ENCODE measurements around the gene PCDHGA3. TPM values are rescaled to one million over a fixed set of nuclear protein-coding genes. Genes with fewer than 3 reads are reported as not detected.

The PCDHGA3 gene
- total and polyA plus RNA-seq, 2 donors (not counting 3 experiments of a cell fraction or from before 2014, with no cell fraction given): 0.88 to 1.1 TPM

- Histone ChIP-seq H4K20me1 (replicated peaks; ENCODE audit: control insufficient read depth, extremely low read depth, insufficient read depth, low read length) (peaks cover 9% of the 10 kb centered on the region), H3K79me2 (ENCODE audit: control insufficient read depth, insufficient read depth, low read length) (peaks cover 24% of the 10 kb centered on the region), H3K9ac (replicated peaks; ENCODE audit: extremely low read depth, insufficient read depth, low read length) (no peak overlapping the region), H3K27ac (ENCODE audit: insufficient read depth, low read depth, low read length) (no peak overlapping the region), H3K9me1 (replicated peaks; ENCODE audit: control insufficient read depth, extremely low read depth, insufficient read depth, low read length) (no peaks in the 10 kb centered on the region), H3K36me3 (ENCODE audit: control insufficient read depth in 2 of 2, extremely low read depth in 1 of 2, insufficient read depth in 2 of 2, low read length in 2 of 2) (peaks cover 0 to 11% of the 10 kb centered on the region in 2 experiments), H3K27me3 (ENCODE audit: control insufficient read depth in 2 of 2, insufficient read depth in 2 of 2, low read length in 2 of 2) (no peaks in the 10 kb centered on the region), H3K9me3 (replicated peaks; ENCODE audit: control insufficient read depth, insufficient read depth, low read length) (peaks cover 15% of the 10 kb centered on the region), H2AFZ (ENCODE audit: low read depth, low read length) (no peak overlapping the region), H3K4me1 (ENCODE audit: control insufficient read depth, extremely low read depth, insufficient read depth, low read length) (no peaks in the 10 kb centered on the region), H3K4me3 (replicated peaks in 1 of 3; ENCODE audit: insufficient read depth in 1 of 3, low read depth in 1 of 3, low read length in 3 of 3) (peak overlapping the region in 2 of 3 experiments; percentile 87 to 91), H3K4me2 (ENCODE audit: insufficient read depth, low read length) (peak overlapping the region; percentile 60)
- CTCF ChIA-PET: interaction anchor here (0.7 to 2.8 kb wide), 20 partner anchors 8 to 244 kb away, joined by 3 to 19 read pairs (median 6); partner anchors contain the start of genes PCDHB14, PCDHB15, PCDHGA1 and PCDHGA10
- intact Hi-C loops (cut with micrococcal nuclease): loop anchor here (1.0 to 2.0 kb wide), 2 partner anchors 23 to 241 kb away; partner anchors contain the start of gene PCDHGA3
- BruUV-seq (replicated peaks): no TSS peak
- TF ChIP-seq MAX (IDR thresholded peaks at IDR 0.05; ENCODE audit: insufficient read depth, insufficient read length) (no peak), CTCF (IDR thresholded peaks at IDR 0.05; ENCODE audit: extremely low read depth in 1 of 2, insufficient read depth in 1 of 2, low read depth in 1 of 2, low read length in 2 of 2) (no peak), FOS (IDR thresholded peaks at IDR 0.05; ENCODE audit: borderline replicate concordance, insufficient read depth, low read length) (no peak), EZH2 (IDR thresholded peaks at IDR 0.05; ENCODE audit: borderline replicate concordance, low read depth, low read length, severe bottlenecking) (no peak), GATA2 (IDR thresholded peaks at IDR 0.05; ENCODE audit: insufficient read depth, insufficient read length, low read depth, low read length) (no peak), MYC (IDR thresholded peaks at IDR 0.05; ENCODE audit: low read depth, low read length) (no peak), JUN (IDR thresholded peaks at IDR 0.05; ENCODE audit: borderline replicate concordance, insufficient read depth, insufficient read length, low read depth) (no peak), POLR2A (IDR thresholded peaks at IDR 0.05; ENCODE audit: low read depth, low read length) (no peak), POLR2AphosphoS5 (IDR thresholded peaks at IDR 0.05; ENCODE audit: insufficient read depth, low read depth, low read length) (no peak)
- FAIRE-seq (no peak), DNase-seq (ENCODE audit: low read depth, low spot score) (no peak)
- POLR2A ChIA-PET: interaction anchor here (1.6 kb wide), 1 partner anchor 11 kb away, joined by 7 read pairs; the partner anchor contains the start of gene PCDHGA1
- dilution Hi-C loops (cut with MboI; ENCODE audit: extremely low pct_ligation_motif_present, low sequenced_read_pairs): no loop called here
Measured at GRCh38 chr5:141319699-141320098, 23.9 kb upstream of the PCDHGA3 start.

Data from endothelial cell of umbilical vein (primary cell).